PC-3 (cell line): Measurements from ENCODE around the gene KRT17. TPM values are rescaled to one million over a fixed set of nuclear protein-coding genes. Genes with fewer than 3 reads are reported as not detected.
A peak's percentile ranks its signal among the peaks of the same experiment; 100 is the strongest.

Source experiments
- ATAC-seq: fragments of 200-7000 bp; cut with Tn5 transposase; 2 replicates; pipeline ENCODE4 v1.9.1; 2020; ENCODE audit warnings: mild to moderate bottlenecking, moderate library complexity
- BruUV-seq: library from RNA; stranded (reverse); fragments of 400-500 nt; replicated peaks from 2 replicates; lab custom pipeline; 2021; lab: Mats Ljungman, UMichigan
- CTCF ChIA-PET: fragments of 300-600 bp; sonication (Branson Sonifier 250); formaldehyde crosslinking; loops from one replicate; lab custom pipeline; 2022; ENCODE audit warnings: antibody characterized with exemption; lab: Charles Lee
- POLR2A ChIA-PET: fragments of 300-600 bp; sonication (Branson Sonifier 250); formaldehyde crosslinking; loops from one replicate; lab custom pipeline; 2022; ENCODE audit warnings: antibody characterized with exemption; ENCODE audit not compliant: unreplicated experiment; lab: Charles Lee
- DNase-seq: peaks from one replicate; pipeline ENCODE4 v3.0.0-alpha.2; 2015
- H2AFZ ChIP-seq: fragments of 300-600 bp; sonication (generic); 2 replicates; pipeline ENCODE4 v1.6.0; 2016; ENCODE audit warnings: antibody characterized with exemption, low read length
- H3F3A ChIP-seq: fragments of 300-600 bp; sonication (generic); one replicate; pipeline ENCODE4 v1.6.0; 2017; ENCODE audit warnings: antibody characterized with exemption, low read length, control low read depth, mild to moderate bottlenecking; ENCODE audit not compliant: unreplicated experiment
- H3K27ac ChIP-seq: fragments of 300-600 bp; sonication (generic); 2 replicates; pipeline ENCODE4 v1.5.1; 2016; ENCODE audit warnings: mild to moderate bottlenecking, low read length
- H3K27me3 ChIP-seq: fragments of 300-600 bp; sonication (generic); 2 replicates; pipeline ENCODE4 v1.6.1; 2016; ENCODE audit warnings: low read length, mixed read lengths
- H3K36me3 ChIP-seq: fragments of 300-600 bp; sonication (generic); 2 replicates; pipeline ENCODE4 v1.6.1; 2016; ENCODE audit warnings: low read depth, mixed run types, low read length, mixed read lengths
- H3K4me1 ChIP-seq: fragments of 300-600 bp; sonication (generic); 2 replicates; pipeline ENCODE4 v1.5.1; 2016; ENCODE audit warnings: low read length; ENCODE audit not compliant: insufficient read depth
- H3K4me2 ChIP-seq: fragments of 300-600 bp; sonication (generic); 2 replicates; pipeline ENCODE4 v1.6.0; 2016; ENCODE audit warnings: low read length
- H3K4me3 ChIP-seq: fragments of 300-600 bp; sonication (generic); 2 replicates; pipeline ENCODE4 v1.5.1; 2016; ENCODE audit warnings: mild to moderate bottlenecking, low read length, mixed read lengths
- H3K79me2 ChIP-seq: fragments of 300-600 bp; sonication (generic); 2 replicates; pipeline ENCODE4 v1.6.1; 2017; ENCODE audit warnings: low read length, mixed read lengths
- H3K9ac ChIP-seq: fragments of 300-600 bp; sonication (generic); 2 replicates; pipeline ENCODE4 v1.6.0; 2016; ENCODE audit warnings: mild to moderate bottlenecking, low read length
- H3K9me2 ChIP-seq: fragments of 300-600 bp; sonication (generic); replicated peaks from 2 replicates; pipeline ENCODE4 v1.6.1; 2016; ENCODE audit warnings: mixed run types, low read length, mixed read lengths
- H3K9me3 ChIP-seq: fragments of 300-600 bp; sonication (generic); 2 replicates; pipeline ENCODE4 v1.6.1; 2016; ENCODE audit warnings: low read length, mixed read lengths
- H4K20me1 ChIP-seq: fragments of 300-600 bp; sonication (generic); 2 replicates; pipeline ENCODE4 v1.6.1; 2016; ENCODE audit warnings: low read length, mixed read lengths
- EZH2 ChIP-seq: fragments of 300-600 bp; sonication (generic); IDR thresholded peaks from one replicate; pipeline ENCODE4 v1.6.1; 2017; ENCODE audit warnings: antibody characterized with exemption, mild to moderate bottlenecking, low read length; ENCODE audit not compliant: unreplicated experiment
- EZH2phosphoT487 ChIP-seq: fragments of 300-600 bp; sonication (generic); IDR thresholded peaks from 2 replicates; pipeline ENCODE4 v1.6.1; 2018; ENCODE audit warnings: mild to moderate bottlenecking, antibody characterized with exemption, low read length, borderline replicate concordance
- intact Hi-C: fragments of 100-400 bp; cut with micrococcal nuclease; formaldehyde crosslinking; loops from 2 replicates; pipeline ENCODE4 v1.9.0; 2023
- total RNA-seq: library from RNA; depleted of rRNA; stranded (reverse); fragments of >200 nt; gene quantifications from 2 replicates; pipeline ENCODE4 v1.2.3, GENCODE V29; 2014
- TF ChIP-seq, protein P1 (sequence below): fragments of 300-600 bp; sonication (generic); conservative IDR thresholded peaks from 2 replicates; pipeline ENCODE4 v1.5.1; 2017; ENCODE audit warnings: antibody characterized with exemption, low read depth, mild to moderate bottlenecking, low read length

Gene KRT17
- total RNA-seq, 1 experiment from 2014 or later: 92.1 TPM

DNA sequence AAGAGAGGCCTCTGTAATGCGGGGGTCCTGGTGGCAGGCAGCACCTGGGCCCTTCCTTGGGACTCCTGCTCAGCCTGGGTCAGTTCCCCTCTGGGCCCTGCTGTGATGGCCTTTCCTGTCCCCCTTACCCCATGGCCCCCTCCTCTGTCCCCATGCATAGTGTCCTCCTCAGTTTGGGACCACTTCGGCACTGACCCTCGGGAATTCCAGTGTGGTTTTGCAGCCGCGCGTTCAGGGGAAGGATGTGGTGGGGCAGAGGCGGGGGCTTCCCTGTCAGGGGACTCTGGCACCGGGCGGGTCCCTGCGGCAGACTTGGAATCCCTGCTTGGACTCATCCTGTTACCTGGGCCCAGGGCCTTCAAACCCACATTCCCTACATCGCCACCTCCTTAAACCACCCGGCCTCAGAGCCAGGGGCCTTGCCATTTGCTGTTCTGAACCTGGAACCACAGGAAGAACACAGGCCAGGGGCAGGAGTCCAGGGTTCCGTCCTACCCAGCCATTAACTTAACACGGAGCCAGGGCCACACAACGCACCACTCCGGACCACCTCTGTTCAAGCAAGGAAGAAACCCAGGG lies 32.9 kb upstream of the KRT17 start:
- Histone ChIP-seq H3K9me3 (no peaks in the 10 kb centered on the region), H3K4me3 (no peak overlapping the region), H3K27me3 (no peaks in the 10 kb centered on the region), H3K9me2 (no peaks in the 10 kb centered on the region), H3F3A (no peaks in the 10 kb centered on the region), H3K4me2 (no peak overlapping the region), H3K4me1 (peaks cover 29% of the 10 kb centered on the region), H2AFZ (no peak overlapping the region), H3K79me2 (no peaks in the 10 kb centered on the region), H3K36me3 (no peaks in the 10 kb centered on the region), H3K9ac (no peak overlapping the region), H3K27ac (no peak overlapping the region), H4K20me1 (no peaks in the 10 kb centered on the region)
- DNase-seq (no peak), ATAC-seq (no peak)
- TF ChIP-seq EZH2phosphoT487 (no peak), EZH2 (no peak)
- TF ChIP-seq, protein P1, sequence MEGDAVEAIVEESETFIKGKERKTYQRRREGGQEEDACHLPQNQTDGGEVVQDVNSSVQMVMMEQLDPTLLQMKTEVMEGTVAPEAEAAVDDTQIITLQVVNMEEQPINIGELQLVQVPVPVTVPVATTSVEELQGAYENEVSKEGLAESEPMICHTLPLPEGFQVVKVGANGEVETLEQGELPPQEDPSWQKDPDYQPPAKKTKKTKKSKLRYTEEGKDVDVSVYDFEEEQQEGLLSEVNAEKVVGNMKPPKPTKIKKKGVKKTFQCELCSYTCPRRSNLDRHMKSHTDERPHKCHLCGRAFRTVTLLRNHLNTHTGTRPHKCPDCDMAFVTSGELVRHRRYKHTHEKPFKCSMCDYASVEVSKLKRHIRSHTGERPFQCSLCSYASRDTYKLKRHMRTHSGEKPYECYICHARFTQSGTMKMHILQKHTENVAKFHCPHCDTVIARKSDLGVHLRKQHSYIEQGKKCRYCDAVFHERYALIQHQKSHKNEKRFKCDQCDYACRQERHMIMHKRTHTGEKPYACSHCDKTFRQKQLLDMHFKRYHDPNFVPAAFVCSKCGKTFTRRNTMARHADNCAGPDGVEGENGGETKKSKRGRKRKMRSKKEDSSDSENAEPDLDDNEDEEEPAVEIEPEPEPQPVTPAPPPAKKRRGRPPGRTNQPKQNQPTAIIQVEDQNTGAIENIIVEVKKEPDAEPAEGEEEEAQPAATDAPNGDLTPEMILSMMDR: no peak
- intact Hi-C loops: no loop called here
- CTCF ChIA-PET: no interaction called here
- no TSS peak for BruUV-seq
- POLR2A ChIA-PET: no interaction called here

GRCh38 chr17:41656249-41657023 lies 32.1 kb upstream of the KRT17 start:
- no peaks in the 10 kb centered on the region for H3K9me2 ChIP-seq
- no peaks in the 10 kb centered on the region for H3K9me3 ChIP-seq
- H3F3A ChIP-seq: no peaks in the 10 kb centered on the region
- H4K20me1 ChIP-seq: no peaks in the 10 kb centered on the region
- no peak for ATAC-seq
- peak overlapping the region; percentile 95 for H3K27ac ChIP-seq
- CTCF ChIA-PET: interaction anchor here (0.6 kb wide), 1 partner anchor 122 kb away, joined by 9 read pairs; no protein-coding TSS in a partner anchor
- no TSS peak for BruUV-seq
- intact Hi-C loops: no loop called here
- TF ChIP-seq EZH2phosphoT487: no peak
- TF ChIP-seq, protein P1: no peak
- TF ChIP-seq EZH2: no peak
- POLR2A ChIA-PET: no interaction called here
- no peaks in the 10 kb centered on the region for H3K79me2 ChIP-seq
- no peaks in the 10 kb centered on the region for H3K36me3 ChIP-seq
- no peak overlapping the region for H3K4me2 ChIP-seq
- peak overlapping the region; percentile 31; the same call in 1 of the 2 replicates for H3K9ac ChIP-seq
- H3K4me3 ChIP-seq: no peak overlapping the region
- no peak for DNase-seq
- no peaks in the 10 kb centered on the region for H3K27me3 ChIP-seq
- peaks cover 29% of the 10 kb centered on the region for H3K4me1 ChIP-seq
- no peak overlapping the region for H2AFZ ChIP-seq
